Ectodermal cell (in vitro differentiated cells): ENCODE results near the gene MGAM2.

ENCODE experiments used
- H3K27ac ChIP-seq: 2 replicates; pipeline ENCODE4 v1.7.0; 2013; ENCODE audit warnings: mild to moderate bottlenecking, low read depth, low read length; ENCODE audit not compliant: insufficient read depth, poor library complexity, severe bottlenecking
- H3K27me3 ChIP-seq: 2 replicates; pipeline ENCODE4 v1.7.0; 2013; ENCODE audit warnings: mild to moderate bottlenecking, low read length; ENCODE audit not compliant: insufficient read depth, control insufficient read depth, poor library complexity, severe bottlenecking
- H3K36me3 ChIP-seq: one replicate; pipeline ENCODE4 v1.7.0; 2013; ENCODE audit warnings: low read length; ENCODE audit not compliant: control insufficient read depth, insufficient read depth
- H3K4me1 ChIP-seq: one replicate; pipeline ENCODE4 v1.7.0; 2013; ENCODE audit warnings: low read length; ENCODE audit not compliant: control insufficient read depth, insufficient read depth
- H3K4me3 ChIP-seq: 2 replicates; pipeline ENCODE4 v1.7.0; 2013; ENCODE audit warnings: low read depth, low read length, control low read depth; ENCODE audit not compliant: insufficient read depth
- H3K9me3 ChIP-seq: 2 replicates; pipeline ENCODE4 v1.7.0; 2013; ENCODE audit warnings: mild to moderate bottlenecking, low read length, moderate library complexity; ENCODE audit not compliant: control insufficient read depth
- WGBS, 2 experiments: methylation state at CpG; one replicate each; pipeline ENCODE4 v1.1.7; 2013; ENCODE audit warnings: missing lambda C conversion rate in 2 of 2; 5-methylcytosine and 5-hydroxymethylcytosine counted together

The MGAM2 gene

GRCh38 chr7:142140401-142140959 is 29.0 kb downstream of the MGAM2 start:
- Histone ChIP-seq H3K27ac (no peak overlapping the region), H3K36me3 (no peaks in the 10 kb centered on the region), H3K4me3 (no peak overlapping the region), H3K27me3 (no peaks in the 10 kb centered on the region), H3K4me1 (no peaks in the 10 kb centered on the region), H3K9me3 (no peaks in the 10 kb centered on the region)
- 93 to 96% methylated on average over 1 to 2 of the region's 2 CpGs for WGBS, 2 experiments

DNA sequence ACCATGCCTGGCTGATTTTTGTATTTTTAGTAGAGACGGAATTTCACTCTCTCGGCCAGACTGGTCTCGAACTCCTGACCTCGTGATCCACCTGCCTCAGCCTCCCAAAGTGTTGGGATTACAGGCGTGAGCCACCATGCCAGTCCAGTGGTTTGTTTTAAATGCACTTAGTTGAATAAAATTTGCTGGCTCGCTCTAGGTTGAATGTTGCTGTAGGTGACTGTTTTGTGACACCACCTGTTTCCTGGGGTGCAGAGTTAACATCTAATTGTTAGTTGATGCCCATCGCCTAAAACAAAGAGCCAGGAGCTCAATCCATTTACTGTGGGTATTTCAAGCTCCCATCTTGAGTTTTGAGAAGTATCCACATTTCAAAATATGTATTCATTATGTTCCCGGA is 31.2 kb downstream of the MGAM2 start:
- no peaks in the 10 kb centered on the region for H3K9me3 ChIP-seq
- no peak overlapping the region for H3K4me3 ChIP-seq
- 91 to 92% methylated on average over 7 of the region's 8 CpGs for WGBS, 2 experiments
- no peaks in the 10 kb centered on the region for H3K27me3 ChIP-seq
- no peaks in the 10 kb centered on the region for H3K36me3 ChIP-seq
- H3K4me1 ChIP-seq = no peaks in the 10 kb centered on the region
- H3K27ac ChIP-seq = no peak overlapping the region

- Histone ChIP-seq H3K4me3 (no peak overlapping the region), H3K36me3 (no peaks in the 10 kb centered on the region), H3K27ac (no peak overlapping the region), H3K27me3 (no peaks in the 10 kb centered on the region), H3K4me1 (no peaks in the 10 kb centered on the region), H3K9me3 (no peaks in the 10 kb centered on the region)
- 79 to 89% methylated on average over 2 of the region's 2 CpGs for WGBS, 2 experiments
These were observed 34.6 kb downstream of the MGAM2 start for GRCh38 chr7:142146124-142146523.

GRCh38 chr7:142150356-142150755 is 38.8 kb downstream of the MGAM2 start:
- no peaks in the 10 kb centered on the region for H3K4me1 ChIP-seq
- 91 to 100% methylated on average over 1 of the region's 1 CpG for WGBS, 2 experiments
- H3K36me3 ChIP-seq = no peaks in the 10 kb centered on the region
- H3K4me3 ChIP-seq = no peak overlapping the region
- no peaks in the 10 kb centered on the region for H3K27me3 ChIP-seq
- no peak overlapping the region for H3K27ac ChIP-seq
- H3K9me3 ChIP-seq = no peaks in the 10 kb centered on the region

GRCh38 chr7:142150869-142151268 is 39.4 kb downstream of the MGAM2 start:
- H3K4me1 ChIP-seq = no peaks in the 10 kb centered on the region
- no peak overlapping the region for H3K27ac ChIP-seq
- H3K4me3 ChIP-seq = no peak overlapping the region
- H3K9me3 ChIP-seq = no peaks in the 10 kb centered on the region
- no peaks in the 10 kb centered on the region for H3K27me3 ChIP-seq
- no peaks in the 10 kb centered on the region for H3K36me3 ChIP-seq
- WGBS, 2 experiments = 92 to 95% methylated on average over 2 of the region's 2 CpGs

GRCh38 chr7:142152076-142152475 is 40.6 kb downstream of the MGAM2 start:
- Histone ChIP-seq H3K4me3 (no peak overlapping the region), H3K27me3 (no peaks in the 10 kb centered on the region), H3K36me3 (no peaks in the 10 kb centered on the region), H3K4me1 (no peaks in the 10 kb centered on the region), H3K27ac (no peak overlapping the region), H3K9me3 (no peaks in the 10 kb centered on the region)
- whole genome bisulfite sequencing, 2 experiments = 83 to 100% methylated on average over 1 of the region's 1 CpG

GRCh38 chr7:142153400-142153799 is 41.9 kb downstream of the MGAM2 start:
- H3K4me3 ChIP-seq = no peak overlapping the region
- no peaks in the 10 kb centered on the region for H3K9me3 ChIP-seq
- H3K4me1 ChIP-seq = no peaks in the 10 kb centered on the region
- no peaks in the 10 kb centered on the region for H3K27me3 ChIP-seq
- WGBS, 2 experiments = 92 to 97% methylated on average over 3 to 4 of the region's 4 CpGs
- no peaks in the 10 kb centered on the region for H3K36me3 ChIP-seq
- no peak overlapping the region for H3K27ac ChIP-seq

GRCh38 chr7:142158736-142159496 is 47.4 kb downstream of the MGAM2 start:
- 86 to 87% methylated on average over 2 of the region's 2 CpGs for WGBS, 2 experiments
- Histone ChIP-seq H3K9me3 (no peaks in the 10 kb centered on the region), H3K4me3 (no peak overlapping the region), H3K4me1 (no peaks in the 10 kb centered on the region), H3K27ac (no peak overlapping the region), H3K27me3 (no peaks in the 10 kb centered on the region), H3K36me3 (no peaks in the 10 kb centered on the region)

DNA sequence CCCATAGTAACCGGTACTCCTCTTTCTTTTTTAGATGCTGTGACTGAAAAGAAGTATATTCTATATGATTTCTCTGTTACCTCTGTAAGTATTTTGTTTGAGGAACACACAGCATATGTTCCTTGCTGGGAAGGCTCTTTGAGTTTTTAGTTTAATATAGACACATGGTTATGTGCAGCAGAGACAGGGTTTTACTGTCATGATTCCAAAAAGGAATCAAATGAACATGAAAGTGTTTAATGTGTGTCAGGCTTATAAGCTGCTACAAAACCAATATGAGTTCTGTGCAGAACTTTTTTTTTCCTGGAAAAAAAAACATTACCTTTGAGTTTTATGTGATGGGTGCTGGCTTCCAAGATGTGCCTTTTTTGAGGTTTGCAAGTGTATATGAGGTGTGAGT is 50.4 kb downstream of the MGAM2 start:
- Histone ChIP-seq H3K27me3 (no peaks in the 10 kb centered on the region), H3K4me3 (no peak overlapping the region), H3K27ac (no peak overlapping the region), H3K36me3 (no peaks in the 10 kb centered on the region), H3K4me1 (no peaks in the 10 kb centered on the region), H3K9me3 (no peaks in the 10 kb centered on the region)
- 72 to 86% methylated on average over 1 of the region's 1 CpG for WGBS, 2 experiments

- no peaks in the 10 kb centered on the region for H3K27me3 ChIP-seq
- 88 to 96% methylated on average over 2 of the region's 2 CpGs for WGBS, 2 experiments
- no peaks in the 10 kb centered on the region for H3K36me3 ChIP-seq
- no peaks in the 10 kb centered on the region for H3K4me1 ChIP-seq
- H3K4me3 ChIP-seq = no peak overlapping the region
- no peaks in the 10 kb centered on the region for H3K9me3 ChIP-seq
- no peak overlapping the region for H3K27ac ChIP-seq
These were observed 57.2 kb downstream of the MGAM2 start for GRCh38 chr7:142168746-142169145.
